Measurements from ENCODE around the gene GAGE10.

- TF ChIP-seq RAD21 (IDR thresholded peaks at IDR 0.05; ENCODE audit: low read depth) (no peak), EGR1 (IDR thresholded peaks at IDR 0.05) (no peak), MAX (IDR thresholded peaks at IDR 0.05) (no peak)
Observed at GRCh38 chrX:49312176-49312575, 8.7 kb downstream of the GAGE10 start.
